GM19238 (cell line): Measurements from ENCODE around the gene KRTAP10-8.
"Not testable (repeated sequence)": the region's sequence is repeated elsewhere in the genome, so short reads cannot be mapped to it uniquely, and the experiment has no call there.

ENCODE experiments used
- DNase-seq: peaks from one replicate; pipeline ENCODE4 v3.0.0; 2011; ENCODE audit warnings: low spot score; ENCODE audit not compliant: insufficient read length

KRTAP10-8 gene

GRCh38 chr21:44617071-44617501 is 5.2 kb downstream of the KRTAP10-8 start:
- no peak for DNase-seq

GRCh38 chr21:44618504-44618903 is 6.6 kb downstream of the KRTAP10-8 start:
- no peak for DNase-seq

GRCh38 chr21:44618909-44619308 is 7.0 kb downstream of the KRTAP10-8 start:
- no peak for DNase-seq

- DNase-seq = no peak
Observed at GRCh38 chr21:44619886-44620285, 8.0 kb downstream of the KRTAP10-8 start.

- DNase-seq = no peak
Observed at GRCh38 chr21:44623575-44623974, 11.7 kb downstream of the KRTAP10-8 start.

- DNase-seq = no peak
Observed at GRCh38 chr21:44625756-44626155, 13.9 kb downstream of the KRTAP10-8 start.

DNA sequence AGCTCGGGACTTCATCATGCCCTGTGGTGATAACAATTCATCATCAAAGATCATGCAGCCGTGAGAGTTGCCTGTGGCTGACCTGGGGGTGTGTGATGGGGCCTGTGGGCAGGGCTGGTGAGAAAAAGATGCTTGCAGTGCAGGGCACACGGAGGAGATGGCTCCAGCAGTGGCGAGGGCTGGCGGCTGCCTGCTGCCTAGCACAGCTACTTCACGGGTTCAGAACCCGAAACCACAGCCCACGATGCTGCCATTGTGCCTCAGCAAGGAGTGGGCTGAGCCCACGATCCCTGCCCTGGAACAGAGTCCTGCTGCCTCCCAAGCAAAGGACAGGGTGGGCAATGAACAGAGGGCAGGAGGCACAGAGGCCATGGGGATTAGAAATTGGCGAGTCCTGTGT is 14.4 kb downstream of the KRTAP10-8 start:
- DNase-seq = no peak

- no peak for DNase-seq
Observed at GRCh38 chr21:44626673-44627143, 14.8 kb downstream of the KRTAP10-8 start, which contains the start of gene KRTAP10-9. Gene KRTAP10-9, plus strand, starts transcription at chr21:44627093. Its CDS starts 79 bp downstream, at chr21:44627172.

GRCh38 chr21:44627181-44627822 is 15.4 kb downstream of the KRTAP10-8 start:
- not testable (repeated sequence) for DNase-seq

GRCh38 chr21:44627831-44628233 is 16.0 kb downstream of the KRTAP10-8 start:
- not testable (repeated sequence) for DNase-seq

GRCh38 chr21:44628707-44629391 is 17.0 kb downstream of the KRTAP10-8 start:
- no peak for DNase-seq

DNA sequence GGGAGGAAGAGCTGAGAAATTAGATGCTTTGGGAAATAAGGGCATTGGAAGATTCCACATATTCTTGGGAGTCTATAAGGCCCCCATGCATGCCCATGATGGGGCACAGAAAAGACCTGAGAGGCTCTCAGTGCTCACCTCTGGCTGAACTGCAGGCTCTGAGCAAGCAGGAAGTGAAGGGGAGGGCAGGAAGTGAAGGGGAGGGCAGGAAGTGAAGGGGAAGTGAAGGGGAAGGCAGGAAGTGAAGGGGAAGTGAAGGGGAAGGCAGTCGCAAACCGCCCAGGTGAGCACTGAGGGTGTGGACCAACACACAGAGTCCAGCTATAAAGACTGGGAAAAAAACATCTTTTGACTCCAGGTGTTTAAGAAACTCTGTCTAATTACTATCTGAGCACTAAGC is 18.6 kb downstream of the KRTAP10-8 start:
- no peak for DNase-seq

- no peak for DNase-seq
Observed at GRCh38 chr21:44632067-44632466, 20.2 kb downstream of the KRTAP10-8 start.

DNA sequence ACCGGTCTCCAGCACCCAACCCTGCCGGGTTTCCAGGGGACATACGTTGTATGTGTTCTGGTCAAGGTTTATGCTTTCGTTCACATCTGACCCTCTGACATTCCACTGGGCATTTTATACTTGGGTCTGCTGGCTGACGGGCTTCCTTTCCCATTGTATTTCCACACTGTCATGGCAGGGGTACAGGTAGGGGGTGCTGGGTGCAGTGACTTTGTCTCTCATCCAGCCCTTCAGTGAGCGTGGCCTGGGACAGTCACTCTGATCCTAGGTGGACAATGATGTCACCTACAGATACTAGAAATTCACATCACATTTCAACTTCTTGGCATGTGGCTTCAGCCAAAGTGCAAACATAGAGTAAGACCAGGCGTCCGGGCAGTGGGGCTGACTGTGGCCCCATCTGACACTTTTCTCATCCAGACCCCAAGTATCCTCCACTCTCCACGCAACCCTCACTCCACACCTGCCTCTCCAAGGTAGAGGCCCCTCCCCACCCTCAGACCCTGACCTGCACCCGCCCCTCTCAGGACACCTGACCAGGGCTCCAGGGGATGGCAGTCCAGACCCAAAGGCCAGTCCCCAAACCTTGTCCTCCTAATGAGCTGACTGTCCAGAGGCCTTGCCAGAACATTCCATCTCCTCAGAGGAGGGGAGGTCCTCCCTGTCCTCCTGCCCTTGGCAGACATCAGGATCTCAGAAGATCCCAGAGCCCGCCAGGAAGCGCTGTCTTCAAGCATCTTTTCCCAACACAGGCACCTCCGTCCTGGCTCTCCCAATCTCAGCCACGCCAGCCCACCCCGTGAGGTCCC is 24.5 kb downstream of the KRTAP10-8 start:
- DNase-seq = no peak

DNA sequence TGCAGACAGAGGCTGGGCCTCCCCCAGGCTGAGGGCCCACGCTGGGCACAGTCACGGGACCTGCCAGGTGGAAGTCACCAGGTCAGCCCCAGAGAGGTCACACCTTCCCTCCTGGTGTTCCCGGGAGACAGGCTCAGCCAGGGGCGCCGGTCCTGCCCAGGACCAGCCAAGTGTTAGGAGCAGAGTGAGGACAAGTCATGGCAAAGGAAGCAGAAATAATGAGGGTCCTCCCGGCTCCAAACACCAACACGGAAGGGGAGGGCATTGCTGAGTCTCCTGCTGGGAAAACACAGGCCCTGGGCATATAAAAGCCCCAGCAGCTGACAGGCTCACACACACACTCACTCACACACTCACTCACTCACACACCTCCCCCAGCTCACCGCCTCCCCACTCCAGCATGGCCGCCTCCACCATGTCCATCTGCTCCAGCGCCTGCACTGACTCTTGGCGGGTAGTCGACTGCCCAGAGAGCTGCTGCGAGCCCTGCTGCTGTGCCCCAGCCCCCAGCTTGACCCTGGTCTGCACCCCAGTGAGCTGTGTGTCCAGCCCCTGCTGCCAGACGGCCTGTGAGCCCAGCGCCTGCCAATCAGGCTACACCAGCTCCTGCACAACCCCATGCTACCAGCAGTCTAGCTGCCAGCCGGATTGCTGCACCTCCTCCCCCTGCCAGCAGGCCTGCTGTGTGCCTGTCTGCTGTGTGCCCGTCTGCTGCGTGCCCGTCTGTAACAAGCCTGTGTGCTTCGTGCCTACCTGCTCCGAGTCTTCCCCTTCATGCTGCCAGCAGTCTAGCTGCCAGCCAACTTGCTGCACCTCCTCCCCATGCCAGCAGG is 25.4 kb downstream of the KRTAP10-8 start, which contains the start of gene KRTAP10-10:
KRTAP10-10 (plus strand) TSS at position 339 of the 833 bp plus-strand sequence; CDS start at position 401, 62 bp downstream.
- DNase-seq = no peak

DNA sequence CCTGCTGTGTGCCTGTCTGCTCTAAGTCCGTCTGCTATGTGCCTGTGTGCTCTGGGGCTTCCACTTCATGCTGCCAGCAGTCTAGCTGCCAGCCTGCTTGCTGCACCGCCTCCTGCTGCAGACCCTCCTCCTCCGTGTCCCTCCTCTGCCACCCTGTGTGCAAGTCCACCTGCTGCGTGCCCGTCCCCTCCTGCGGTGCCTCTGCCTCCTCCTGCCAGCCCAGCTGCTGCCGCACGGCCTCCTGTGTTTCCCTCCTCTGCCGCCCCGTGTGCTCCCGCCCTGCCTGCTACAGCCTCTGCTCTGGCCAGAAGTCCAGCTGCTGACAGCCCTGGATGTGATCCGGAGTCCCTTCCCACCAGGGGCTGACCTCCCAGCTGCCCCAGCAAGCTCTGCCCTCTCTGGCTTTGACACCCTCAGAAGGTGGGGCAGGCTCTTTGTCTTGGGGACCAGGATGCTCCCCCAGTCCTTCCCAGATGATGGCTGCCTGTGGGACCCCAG is 26.0 kb downstream of the KRTAP10-8 start:
- not testable (repeated sequence) for DNase-seq

DNA sequence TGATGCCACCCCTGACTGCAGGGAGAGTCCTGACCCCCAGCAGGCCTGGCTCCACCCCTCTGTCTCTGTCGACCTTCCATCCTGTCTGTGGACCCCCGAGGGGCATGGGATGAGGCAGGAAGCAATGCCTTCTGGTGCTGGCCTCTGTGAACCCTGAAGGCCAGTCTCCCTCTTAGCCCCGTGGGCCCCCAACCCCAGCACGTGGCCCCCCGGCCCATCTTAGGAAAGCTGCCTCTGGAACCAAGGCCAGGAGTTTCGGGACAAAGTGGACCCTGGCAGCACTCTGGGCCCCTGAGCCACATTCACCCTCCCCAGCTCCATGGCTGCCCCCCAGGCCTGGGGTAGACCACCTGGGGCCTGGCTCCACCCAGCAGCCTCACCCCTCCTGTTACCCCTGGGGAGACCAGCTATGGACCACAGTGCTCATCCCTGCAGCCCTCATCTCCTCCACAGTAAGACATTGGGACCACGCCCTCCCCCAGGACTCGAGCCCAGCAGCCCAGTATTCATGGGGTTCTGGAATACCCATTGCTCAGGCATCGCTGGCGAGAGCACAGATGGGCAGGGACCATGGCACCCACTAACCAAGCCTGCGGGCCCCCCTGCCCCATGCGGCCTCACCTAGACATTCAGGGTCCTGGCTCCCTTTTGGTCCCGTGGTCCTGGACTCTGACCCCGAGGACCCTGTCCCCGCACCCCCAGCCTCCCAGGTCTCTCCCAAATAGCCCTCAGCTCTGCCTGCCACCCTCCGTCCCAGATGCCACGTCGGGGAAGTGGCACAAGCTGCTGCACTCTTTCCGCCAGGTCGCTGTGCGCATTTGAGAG is 26.8 kb downstream of the KRTAP10-8 start:
- DNase-seq = not testable (repeated sequence)

GRCh38 chr21:44639331-44639655 is 27.4 kb downstream of the KRTAP10-8 start:
- DNase-seq = no peak

- no peak for DNase-seq
Observed at GRCh38 chr21:44640761-44641160, 28.9 kb downstream of the KRTAP10-8 start.

GRCh38 chr21:44643741-44644310 is 31.9 kb downstream of the KRTAP10-8 start:
- no peak for DNase-seq
